GM21390 (cell line): Measurements from ENCODE around the gene SHLD2.
"Not testable (repeated sequence)": the region's sequence is repeated elsewhere in the genome, so short reads cannot be mapped to it uniquely, and the experiment has no call there.

ENCODE experiments used
- ATAC-seq: cut with Tn5 transposase; IDR thresholded peaks from one replicate; pipeline ENCODE4 v1.9.1; 2021; ENCODE audit not compliant: unreplicated experiment

The SHLD2 gene

DNA sequence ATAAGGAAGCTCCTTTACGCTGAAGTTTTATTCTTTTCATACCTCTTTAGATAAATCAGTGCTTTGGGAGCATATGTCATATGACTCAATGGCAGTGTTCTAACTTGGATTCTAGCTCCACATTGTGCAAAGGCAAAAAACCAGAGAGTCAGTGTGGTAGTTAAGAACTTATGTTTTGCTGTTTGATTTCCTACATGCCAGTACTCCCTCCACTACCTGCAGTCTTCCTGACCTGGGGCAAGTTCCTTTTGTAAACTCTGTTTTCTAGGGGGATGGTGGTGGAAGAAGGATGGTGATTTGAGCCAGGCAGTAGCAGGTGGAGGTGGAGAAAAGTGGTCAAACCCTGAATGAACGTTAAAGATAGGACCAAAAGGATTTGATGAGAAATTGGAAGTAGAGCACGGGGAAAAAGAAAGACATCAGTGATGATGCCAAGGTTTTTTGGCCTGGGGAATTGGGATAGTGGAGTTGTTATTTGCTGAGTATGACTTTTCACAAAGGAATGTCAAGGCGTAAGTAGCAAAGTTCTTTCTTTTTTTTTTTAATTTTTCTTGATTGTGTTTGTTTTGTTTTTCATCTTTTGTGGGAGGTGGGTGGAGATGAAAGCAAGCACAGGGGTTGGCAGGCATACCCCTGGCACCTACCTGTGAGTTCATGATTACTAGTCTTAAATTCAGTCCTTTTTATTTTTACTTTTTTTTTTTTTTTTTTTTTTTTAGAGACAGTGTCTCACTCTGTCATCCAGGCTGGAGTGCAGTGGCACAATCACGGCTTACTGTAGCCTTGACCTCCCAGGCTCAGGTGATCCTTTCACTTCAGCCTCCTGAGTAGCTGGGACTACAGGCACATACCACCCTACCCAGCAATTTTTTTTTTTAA is 47.5 kb downstream of the SHLD2 start:
- not testable (repeated sequence) for ATAC-seq

DNA sequence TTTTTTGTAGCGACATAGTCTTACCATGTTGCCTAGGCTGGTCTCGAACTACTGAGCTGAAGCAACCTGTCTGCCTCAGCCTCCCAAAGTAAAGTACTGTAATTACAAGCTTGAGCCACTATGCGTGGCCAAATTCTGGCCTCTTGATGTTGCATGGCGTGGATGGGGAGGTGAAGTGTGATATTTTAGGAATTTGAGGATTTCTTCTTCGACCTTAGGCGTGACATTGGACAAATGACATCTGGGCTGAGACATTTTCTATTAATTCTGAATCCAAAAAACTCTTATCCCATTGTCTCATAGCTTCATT is 48.1 kb downstream of the SHLD2 start:
- not testable (repeated sequence) for ATAC-seq

DNA sequence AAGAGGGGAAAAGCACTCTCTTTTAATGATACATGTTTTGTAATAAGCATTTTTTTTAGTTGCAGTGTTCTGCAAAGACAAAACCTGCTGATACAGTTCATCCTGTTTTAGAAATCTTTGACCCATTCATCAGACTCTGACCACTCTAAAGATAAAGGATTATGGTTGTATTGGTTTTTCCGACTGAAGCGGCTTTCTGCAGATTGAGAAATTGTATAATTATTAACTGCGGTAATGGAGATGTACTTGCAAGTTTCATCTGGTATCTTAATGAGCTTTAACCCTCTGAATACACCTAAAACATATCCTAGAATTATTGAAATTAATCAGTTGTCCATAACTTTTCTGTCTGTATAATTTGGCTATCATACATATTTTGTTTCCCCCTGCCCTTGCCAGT is 50.6 kb downstream of the SHLD2 start:
- ATAC-seq, result not testable (repeated sequence)

DNA sequence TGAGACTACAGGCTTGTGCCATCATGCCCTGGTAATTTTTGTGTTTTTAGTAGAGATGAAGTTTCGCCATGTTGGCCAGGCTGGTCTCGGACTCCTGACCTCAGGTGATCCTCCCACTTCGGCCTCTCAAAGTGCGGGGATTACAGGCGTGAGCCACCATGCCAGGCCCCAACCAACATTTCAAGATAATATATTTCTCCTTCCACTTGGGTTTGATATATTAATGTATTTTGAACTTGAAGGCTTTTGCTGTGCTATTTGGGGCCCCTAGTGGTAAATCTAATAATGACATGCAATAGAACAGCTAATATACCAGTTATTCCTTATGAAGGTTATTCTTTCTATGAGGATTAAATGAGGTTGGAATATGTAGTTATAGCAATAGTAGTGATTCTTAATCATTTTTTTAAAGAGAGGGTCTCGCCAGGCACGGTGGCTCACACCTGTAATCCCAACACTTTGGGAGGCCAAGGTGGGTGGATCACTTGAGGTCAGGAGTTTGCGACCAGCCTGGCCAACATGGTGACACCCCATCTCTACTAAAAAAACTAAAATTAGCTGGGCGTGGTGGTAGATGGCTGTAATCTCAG is 54.1 kb downstream of the SHLD2 start:
- ATAC-seq, result not testable (repeated sequence)

DNA sequence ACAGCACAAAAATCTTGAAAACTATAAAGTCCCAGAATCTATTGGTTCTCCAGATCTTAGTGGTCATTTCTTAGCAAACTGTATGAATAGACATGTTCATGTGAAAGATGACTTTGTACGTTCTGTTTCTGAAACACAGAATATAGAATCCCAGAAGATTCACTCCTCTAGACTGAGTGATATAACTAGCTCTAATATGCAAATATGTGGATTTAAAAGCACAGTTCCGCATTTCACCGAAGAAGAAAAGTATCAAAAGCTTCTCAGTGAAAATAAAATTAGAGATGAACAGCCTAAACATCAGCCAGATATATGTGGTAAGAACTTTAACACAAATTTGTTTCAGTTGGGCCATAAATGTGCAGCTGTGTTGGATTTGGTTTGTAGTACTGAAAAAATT is 56.5 kb downstream of the SHLD2 start:
- ATAC-seq, result not testable (repeated sequence)

DNA sequence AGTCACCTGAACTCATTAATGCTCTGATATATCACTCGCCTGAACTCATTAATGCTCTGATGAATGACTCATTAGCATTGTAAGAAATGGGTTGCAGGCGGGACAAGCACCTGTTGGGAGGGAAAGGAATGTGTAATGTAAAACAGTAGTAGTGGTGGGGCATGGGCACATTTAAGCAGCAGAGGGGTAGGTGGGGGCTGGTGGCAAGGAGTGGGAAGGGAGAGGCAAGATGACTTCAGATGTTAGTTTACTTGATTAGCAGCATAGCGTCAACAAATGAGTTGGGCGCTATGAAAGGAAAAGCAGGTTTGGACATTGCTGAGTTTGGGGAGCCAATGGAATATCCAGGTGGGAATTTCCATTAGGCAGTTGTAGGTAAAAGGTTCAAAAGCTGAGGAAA is 61.8 kb downstream of the SHLD2 start:
- ATAC-seq, result not testable (repeated sequence)

DNA sequence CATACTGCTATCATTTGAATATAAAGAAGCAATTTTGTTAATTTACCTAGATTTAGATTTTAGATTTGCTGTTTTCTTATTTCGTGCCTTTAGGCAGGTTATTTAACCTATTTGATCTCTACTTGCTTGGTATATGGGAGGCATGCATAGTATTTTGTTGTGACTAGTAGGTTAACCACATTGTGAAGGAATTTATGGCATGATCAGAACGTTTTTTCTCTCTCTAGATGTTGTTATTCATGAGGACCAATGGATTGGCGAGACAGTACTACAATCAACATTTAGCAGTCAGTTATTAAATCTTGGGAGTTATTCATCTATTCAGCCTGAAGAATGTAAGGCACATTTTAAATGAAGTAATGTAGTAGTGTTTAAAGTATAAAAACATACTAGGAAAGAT is 62.8 kb downstream of the SHLD2 start:
- not testable (repeated sequence) for ATAC-seq

DNA sequence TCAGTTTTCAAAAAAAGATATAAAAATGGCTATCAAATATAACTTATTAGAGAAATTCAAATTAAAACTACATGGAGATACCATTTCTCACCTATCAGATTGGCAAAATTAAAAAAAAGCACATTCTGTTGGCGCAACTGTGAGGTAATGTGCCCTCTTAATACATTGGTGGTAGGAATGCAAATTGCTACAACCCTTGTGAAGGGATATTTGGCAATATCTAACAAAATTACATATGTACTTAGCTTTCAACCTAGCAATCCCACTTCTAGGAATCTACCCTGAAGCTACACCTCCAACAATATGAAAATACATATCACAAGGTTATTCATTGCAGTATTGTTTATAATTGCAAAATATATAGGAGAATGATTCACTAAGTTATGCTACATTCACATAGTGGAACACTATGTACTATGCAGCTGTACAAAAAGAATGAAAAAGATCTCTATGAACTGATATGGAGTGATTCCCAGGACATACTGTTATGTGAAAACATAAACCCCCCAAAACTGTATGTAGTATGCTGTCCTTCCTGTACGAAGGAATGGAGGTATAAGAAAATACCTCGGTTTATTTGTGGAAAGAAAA is 67.8 kb downstream of the SHLD2 start:
- not testable (repeated sequence) for ATAC-seq

DNA sequence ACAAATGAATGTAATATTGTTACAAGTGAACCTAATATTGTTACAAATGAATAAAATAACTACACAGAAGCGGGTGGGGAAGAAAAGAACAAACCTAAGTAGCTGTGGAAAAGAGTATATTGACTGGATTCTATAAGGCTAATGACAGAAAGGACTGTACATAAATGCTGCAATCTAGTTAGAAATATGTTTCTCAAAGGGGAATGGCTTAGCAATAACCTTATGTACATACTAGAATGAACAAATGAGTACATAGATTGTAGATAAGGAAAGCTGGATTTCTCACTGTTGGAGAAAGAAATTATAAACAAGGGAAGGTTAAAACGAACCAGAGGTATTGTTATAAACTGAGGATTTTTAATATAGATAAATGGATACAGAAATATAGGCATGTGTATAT is 68.4 kb downstream of the SHLD2 start:
- not testable (repeated sequence) for ATAC-seq

DNA sequence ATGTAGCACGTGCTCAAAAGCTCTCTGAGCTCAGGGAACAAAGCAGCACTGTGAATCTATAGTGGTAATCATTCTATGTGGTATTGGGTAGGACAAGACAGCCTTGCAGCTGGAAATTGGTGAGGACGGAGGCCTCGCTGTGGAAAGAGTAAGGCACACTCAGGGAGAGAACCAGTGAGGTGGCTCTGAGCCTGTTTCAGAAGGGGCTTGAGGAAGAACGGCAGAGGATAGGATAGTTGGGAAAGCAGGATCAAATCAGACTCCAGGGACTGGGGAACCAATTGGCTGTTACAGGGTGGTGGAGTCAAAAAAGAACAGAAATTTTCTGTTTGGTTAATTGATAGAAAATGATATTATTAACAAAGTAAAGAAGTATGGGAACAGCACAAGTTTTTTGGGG is 74.9 kb downstream of the SHLD2 start:
- ATAC-seq, result not testable (repeated sequence)

DNA sequence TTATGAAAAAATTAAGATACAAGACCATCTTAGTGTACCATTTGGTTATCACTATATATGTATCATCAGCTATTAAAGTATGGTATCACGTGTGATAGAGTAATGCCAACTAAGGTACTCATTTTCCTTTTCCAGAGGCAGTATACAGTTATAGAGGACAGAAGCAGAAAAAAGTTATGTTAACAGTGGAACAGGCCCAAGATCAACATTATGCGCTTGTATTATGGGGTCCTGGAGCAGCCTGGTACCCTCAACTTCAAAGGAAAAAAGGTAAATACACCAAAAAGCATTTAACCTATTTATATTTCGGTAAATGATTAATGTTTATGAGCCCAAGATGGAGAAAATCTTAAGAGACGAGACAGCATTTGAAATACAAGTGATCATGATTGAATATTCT is 75.7 kb downstream of the SHLD2 start:
- ATAC-seq, result not testable (repeated sequence)

DNA sequence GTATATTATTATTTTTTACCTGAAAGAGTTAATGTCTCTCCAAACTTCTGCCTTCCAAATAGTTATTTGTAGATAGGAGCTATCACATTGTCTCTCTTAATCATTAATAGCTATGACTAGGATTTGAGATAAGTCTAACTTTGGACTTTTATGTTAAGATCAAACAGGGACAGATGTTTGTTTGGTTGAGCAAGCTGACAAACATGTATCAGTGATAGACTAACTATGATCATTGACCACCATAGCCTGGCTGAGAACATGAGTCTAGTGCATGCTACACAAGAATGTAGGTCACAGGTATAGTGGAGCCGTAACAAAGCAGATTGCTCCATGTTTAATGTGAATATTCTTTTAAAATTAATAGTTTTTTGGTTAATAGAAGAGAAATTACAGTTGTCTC is 76.7 kb downstream of the SHLD2 start:
- ATAC-seq, result not testable (repeated sequence)

DNA sequence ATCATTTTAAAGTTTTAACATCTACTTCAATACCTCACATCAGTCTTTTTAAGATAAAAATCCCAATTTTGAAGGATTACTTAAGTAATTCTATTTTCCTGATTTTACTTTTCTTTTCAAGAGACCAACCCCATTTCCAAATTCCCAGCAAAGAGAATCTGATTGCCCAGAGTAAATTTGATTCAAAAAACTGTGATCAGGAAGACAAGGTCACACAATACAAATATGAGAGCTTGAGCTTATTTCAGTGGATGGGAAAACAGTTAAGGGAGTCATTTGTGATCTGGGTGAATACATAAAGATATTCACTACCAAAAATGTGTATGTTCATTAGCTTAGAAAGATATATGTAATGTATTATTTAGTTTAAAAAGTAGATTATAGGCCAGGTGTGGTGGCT is 77.2 kb downstream of the SHLD2 start:
- ATAC-seq, result not testable (repeated sequence)

DNA sequence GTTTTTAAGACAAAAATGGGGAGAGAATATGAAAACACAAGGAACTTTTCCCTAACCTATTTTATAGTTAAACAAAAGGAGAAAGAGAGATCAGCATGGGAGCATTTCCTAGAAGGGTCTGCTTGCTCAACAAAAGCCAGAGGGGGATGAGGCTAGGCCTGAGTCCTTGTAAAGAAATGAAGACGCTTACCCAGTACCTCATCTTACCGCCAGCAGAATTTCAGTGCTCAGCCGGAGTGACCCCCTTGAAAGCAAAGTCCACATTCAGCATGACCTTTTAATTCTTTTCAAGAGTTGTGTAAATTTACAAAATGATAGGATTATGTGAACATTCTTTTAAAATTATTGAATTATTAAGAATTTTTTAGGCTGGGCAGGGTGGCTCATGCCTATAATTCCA is 82.6 kb downstream of the SHLD2 start:
- ATAC-seq, result not testable (repeated sequence)

DNA sequence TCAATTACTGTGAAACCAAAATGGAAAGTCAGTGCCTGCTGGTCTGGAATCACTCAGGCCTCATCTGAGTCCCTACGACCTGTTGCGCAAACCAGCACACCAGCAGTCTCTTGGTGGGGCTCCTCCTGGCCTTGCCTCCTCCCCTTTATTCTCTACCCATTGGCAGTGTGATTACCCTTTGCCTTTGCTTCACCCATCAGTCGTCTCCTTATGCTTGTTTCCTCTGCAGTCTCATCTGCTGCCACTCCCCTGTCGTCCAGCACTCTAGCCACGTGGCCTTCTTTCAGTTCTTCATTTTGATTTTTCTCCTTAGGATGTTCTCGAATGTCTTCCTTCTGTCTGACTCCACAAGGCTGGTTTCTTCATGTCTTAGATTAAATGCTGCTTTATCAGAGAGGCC is 89.4 kb downstream of the SHLD2 start:
- not testable (repeated sequence) for ATAC-seq

DNA sequence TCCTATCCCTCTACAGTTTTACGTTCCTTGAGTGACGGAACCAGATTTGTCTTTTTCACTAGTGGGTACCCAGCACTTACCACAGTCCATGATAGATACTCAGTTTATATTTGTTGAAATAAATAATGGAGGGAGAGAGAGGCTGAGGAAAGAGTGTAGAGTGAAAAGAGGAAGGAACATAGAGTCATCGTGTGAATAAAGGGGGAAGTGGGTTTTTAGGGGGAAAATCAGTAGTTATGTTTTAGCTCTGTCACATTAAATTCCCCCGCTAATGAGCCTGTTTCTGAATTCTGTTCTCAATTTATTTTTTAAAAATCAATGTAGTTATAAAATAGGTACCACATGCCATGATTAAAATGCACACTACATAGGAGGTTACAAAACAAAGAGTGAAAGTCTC is 91.0 kb downstream of the SHLD2 start:
- not testable (repeated sequence) for ATAC-seq

DNA sequence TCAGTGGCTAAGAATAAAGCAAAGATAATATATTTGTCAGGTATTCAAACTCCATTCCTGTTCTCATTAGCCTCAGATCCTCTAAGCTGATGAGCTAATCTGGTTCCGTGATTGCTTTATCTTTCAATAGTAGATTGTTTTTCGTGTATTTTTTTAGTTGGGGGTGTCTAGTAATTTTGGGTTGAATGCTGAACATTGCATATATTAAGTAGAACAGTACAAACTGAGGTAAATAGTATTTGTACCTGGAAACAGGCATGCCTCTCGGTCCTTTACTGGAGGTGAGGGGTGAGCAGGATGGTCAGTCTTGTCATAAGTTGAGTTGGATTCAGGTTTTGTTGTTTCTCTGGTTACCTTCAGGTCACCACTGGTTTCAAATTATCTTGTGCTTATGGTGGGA is 92.6 kb downstream of the SHLD2 start:
- ATAC-seq, result not testable (repeated sequence)

DNA sequence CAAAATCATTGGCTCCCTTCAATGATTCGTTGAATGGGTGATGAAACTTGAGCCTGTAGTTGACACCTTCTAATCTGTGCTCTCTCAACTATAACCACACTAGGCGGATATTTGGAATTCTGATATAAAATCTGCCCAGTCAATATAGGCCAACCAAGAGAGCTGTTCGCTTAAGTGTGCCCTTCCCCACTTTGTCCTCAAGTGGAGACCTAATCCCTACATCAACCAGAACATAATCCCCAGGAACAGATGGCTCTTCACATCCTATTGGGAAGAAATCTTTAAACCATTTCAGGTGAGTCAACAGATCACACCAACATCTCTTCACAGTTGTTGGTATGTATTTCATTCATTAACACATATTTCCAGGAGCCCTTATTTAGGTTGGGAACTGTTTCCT is 96.8 kb downstream of the SHLD2 start:
- not testable (repeated sequence) for ATAC-seq

DNA sequence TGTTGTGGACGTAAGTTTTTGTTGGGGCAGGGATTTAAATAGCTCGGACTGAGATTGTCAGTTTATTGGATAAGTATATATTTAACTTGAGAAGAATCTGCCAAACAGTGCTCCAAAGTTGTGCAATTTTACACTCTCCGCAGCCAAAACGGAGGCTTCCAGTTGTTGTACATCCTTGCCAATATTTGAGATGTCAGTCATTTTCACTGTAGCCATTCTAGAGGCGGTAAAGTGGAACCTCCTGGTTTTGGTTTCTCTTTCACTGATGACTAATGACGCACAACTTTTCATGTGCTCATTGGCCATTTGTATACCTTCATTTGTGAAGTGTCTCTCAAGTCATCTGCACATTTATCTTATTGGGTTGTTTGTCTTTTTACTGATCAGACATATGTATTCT is 105.9 kb downstream of the SHLD2 start:
- ATAC-seq, result peak; percentile 58

DNA sequence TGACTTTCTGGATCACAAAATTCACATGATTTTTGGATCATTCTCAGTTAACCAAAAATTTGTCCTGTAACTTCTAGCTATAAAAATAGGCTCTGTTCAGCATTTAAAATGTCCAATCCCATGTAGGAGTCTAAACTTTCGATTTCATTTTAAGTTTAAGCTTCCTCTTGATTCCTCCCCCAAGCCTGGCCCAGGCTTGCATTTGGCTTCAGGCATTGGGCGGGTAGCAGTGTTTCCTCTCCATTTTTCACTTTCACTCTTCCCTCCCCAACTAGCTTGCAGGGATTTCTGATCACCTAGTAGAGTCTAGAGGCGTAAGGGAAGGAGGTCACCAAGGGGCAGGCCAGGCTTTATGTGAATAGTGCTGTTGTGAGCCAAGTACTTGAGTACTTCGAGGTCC is 109.8 kb downstream of the SHLD2 start:
- ATAC-seq, result not testable (repeated sequence)

DNA sequence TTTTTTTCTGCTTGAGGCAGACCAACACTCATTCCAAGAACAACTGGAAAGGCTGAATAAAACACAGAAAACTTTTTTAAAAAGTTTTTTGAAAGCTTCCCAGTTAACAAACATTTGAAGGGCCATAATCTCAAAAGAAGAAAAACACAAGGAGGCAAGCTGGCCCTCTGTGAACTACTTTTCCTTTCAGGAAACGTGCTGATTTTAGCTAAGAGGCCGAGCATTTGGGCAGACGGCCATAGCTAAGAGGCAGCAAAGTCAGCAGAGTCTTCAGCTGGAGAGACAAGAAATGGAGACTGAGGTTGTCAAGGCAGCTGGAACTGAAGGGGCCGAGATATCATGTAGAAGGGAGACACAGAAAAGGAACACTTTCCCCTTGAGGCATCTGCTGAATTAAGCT is 111.9 kb downstream of the SHLD2 start:
- ATAC-seq, result not testable (repeated sequence)

DNA sequence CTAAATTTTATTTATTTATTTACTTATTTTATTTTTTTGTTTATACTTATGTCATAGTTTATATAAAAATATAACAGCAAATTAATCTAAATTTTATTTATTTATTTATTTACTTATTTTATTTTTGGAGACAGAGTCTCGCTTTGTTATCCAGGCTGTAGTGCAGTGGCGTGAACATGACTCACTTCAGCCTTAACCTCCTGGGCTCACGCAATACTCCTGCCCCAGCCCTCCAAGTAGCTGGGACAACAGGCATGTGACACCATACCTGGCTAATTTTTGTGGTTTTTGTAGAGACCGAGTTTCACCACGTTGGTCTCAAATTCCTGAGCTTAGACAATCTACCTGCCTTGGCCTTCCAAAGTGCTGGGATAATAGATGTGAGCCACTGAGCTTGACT is 115.3 kb downstream of the SHLD2 start:
- not testable (repeated sequence) for ATAC-seq
